ENCODE measurements around the gene LRRC1. TPM values are rescaled to one million over a fixed set of nuclear protein-coding genes. Genes with fewer than 3 reads are reported as not detected.

LRRC1 gene
- total and polyA plus RNA-seq, 2 donors (not counting 3 experiments of a cell fraction or from before 2014, with no cell fraction given): 5.6 to 11.7 TPM

DNA sequence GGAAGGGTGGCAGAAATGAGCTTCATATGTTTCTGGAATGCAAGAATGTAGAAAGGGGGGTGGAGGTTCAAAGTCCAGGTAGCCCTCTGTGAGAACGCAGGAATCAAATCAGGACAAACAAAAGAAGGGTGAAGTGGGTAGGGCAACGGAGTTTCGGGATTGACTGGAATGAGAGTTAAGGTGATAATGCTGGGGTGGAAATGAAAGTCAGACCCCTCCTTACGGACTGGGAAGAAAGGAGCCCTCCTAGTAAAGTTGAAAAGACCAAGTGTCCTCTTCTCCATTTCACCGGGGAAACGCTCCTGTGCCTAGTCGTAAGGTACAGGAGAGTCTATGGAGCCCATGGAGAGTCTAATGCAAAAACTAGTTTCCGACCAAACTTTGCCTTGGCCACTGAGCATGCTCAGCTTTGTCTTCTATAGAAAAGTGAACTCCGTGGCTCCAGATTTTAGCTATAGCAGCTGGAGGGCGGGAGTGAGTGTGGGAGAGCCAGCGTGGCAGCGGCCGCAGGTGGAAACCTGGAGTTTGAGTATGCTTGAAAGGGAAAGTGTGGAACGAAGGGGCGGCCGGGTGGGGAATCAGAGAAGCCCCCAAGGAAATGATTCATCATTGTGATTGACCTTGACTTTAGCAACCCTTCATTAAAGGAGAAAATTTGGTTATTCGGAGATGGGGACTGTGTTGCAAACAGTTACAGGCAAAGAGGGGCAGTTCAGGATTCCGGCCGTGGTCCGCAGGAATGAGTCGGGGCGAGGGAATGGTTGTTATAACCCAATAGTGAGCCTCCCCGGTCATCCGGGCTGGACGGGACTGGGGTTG, 1.3 kb upstream of the LRRC1 start:
- Histone ChIP-seq H3K27me3 (ENCODE audit: control insufficient read depth in 2 of 2, insufficient read depth in 2 of 2, low read length in 2 of 2) (no peaks in the 10 kb centered on the region), H3K9me1 (replicated peaks; ENCODE audit: control insufficient read depth, extremely low read depth, insufficient read depth, low read length) (no peaks in the 10 kb centered on the region), H3K27ac (ENCODE audit: insufficient read depth, low read depth, low read length) (no peak overlapping the region), H3K79me2 (ENCODE audit: control insufficient read depth, insufficient read depth, low read length) (peaks cover 9% of the 10 kb centered on the region), H3K9ac (replicated peaks; ENCODE audit: extremely low read depth, insufficient read depth, low read length) (peak overlapping the region; percentile 65), H3K4me1 (ENCODE audit: control insufficient read depth, extremely low read depth, insufficient read depth, low read length) (peaks cover 22% of the 10 kb centered on the region), H3K4me3 (replicated peaks in 1 of 3; ENCODE audit: insufficient read depth in 1 of 3, low read depth in 1 of 3, low read length in 3 of 3) (peak overlapping the region; percentile 58 to 76 (median 72)), H3K9me3 (replicated peaks; ENCODE audit: control insufficient read depth, insufficient read depth, low read length) (no peaks in the 10 kb centered on the region), H2AFZ (ENCODE audit: low read depth, low read length) (peak overlapping the region; percentile 84), H3K36me3 (ENCODE audit: control insufficient read depth in 2 of 2, extremely low read depth in 1 of 2, insufficient read depth in 2 of 2, low read length in 2 of 2) (no peaks in the 10 kb centered on the region), H4K20me1 (replicated peaks; ENCODE audit: control insufficient read depth, extremely low read depth, insufficient read depth, low read length) (no peaks in the 10 kb centered on the region), H3K4me2 (ENCODE audit: insufficient read depth, low read length) (peak overlapping the region; percentile 44)
- dilution Hi-C loops (cut with MboI; ENCODE audit: extremely low pct_ligation_motif_present, low sequenced_read_pairs): no loop called here
- ChIA-PET CTCF (interaction anchor here (0.6 to 7.5 kb wide), 27 partner anchors 7 to 451 kb away, joined by 3 to 319 read pairs (median 6); no protein-coding TSS in a partner anchor), POLR2A (interaction anchor here (0.8 to 2.2 kb wide), 2 partner anchors 150 to 163 kb away, joined by 3 to 18 read pairs; no protein-coding TSS in a partner anchor)
- no peak for TF ChIP-seq POLR2A (IDR thresholded peaks at IDR 0.05; ENCODE audit: low read depth, low read length)
- DNase-seq (ENCODE audit: low read depth, low spot score): peak; percentile 64
- intact Hi-C loops (cut with micrococcal nuclease): loop anchor here (1.0 to 5.0 kb wide), 7 partner anchors 59 to 249 kb away; partner anchors contain the start of gene GCLC
- no TSS peak for BruUV-seq (replicated peaks)
- FAIRE-seq: no peak

DNA sequence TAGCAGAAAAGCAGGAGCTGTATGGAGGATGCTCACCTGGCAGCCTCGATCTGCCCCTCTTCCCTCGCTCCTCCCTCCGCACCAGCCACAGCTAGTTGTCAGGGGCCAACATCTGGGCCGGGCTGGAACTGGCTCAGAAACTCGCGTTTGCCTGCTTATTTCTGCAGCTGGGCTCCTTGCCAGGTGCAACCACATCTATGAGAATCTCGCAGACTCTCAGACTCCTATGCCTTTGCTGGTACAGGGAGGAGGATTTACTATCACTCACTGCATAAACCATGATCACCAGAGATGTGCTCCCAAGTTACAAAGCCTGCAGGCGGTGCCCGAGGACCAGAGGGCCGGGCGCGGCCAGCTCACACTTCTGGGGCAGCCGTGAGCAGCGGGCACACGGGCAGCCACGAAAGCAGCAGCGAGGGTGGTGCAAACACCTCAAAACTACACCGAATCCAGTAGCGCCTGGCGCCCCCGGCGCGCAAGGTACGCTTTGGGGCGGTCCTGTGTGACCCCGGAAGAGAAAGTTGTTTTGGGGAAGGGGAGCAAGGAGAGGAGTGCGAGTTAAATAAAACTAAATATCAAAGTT, 577 bp upstream of the LRRC1 start:
- peak; percentile 84 for FAIRE-seq
- H4K20me1 ChIP-seq (replicated peaks; ENCODE audit: control insufficient read depth, extremely low read depth, insufficient read depth, low read length): no peaks in the 10 kb centered on the region
- H3K4me3 ChIP-seq (replicated peaks in 1 of 3; ENCODE audit: insufficient read depth in 1 of 3, low read depth in 1 of 3, low read length in 3 of 3): peak overlapping the region; percentile 58 to 76 (median 72)
- peaks cover 11% of the 10 kb centered on the region for H3K79me2 ChIP-seq (ENCODE audit: control insufficient read depth, insufficient read depth, low read length)
- ChIA-PET POLR2A (interaction anchor here (0.8 to 2.2 kb wide), 2 partner anchors 149 to 162 kb away, joined by 3 to 18 read pairs; no protein-coding TSS in a partner anchor), CTCF (interaction anchor here (0.6 to 7.5 kb wide), 32 partner anchors 8 to 451 kb away, joined by 3 to 319 read pairs (median 5); no protein-coding TSS in a partner anchor)
- peak; percentile 85 for DNase-seq (ENCODE audit: low read depth, low spot score)
- H3K36me3 ChIP-seq (ENCODE audit: control insufficient read depth in 2 of 2, extremely low read depth in 1 of 2, insufficient read depth in 2 of 2, low read length in 2 of 2): no peaks in the 10 kb centered on the region
- H3K27ac ChIP-seq (ENCODE audit: insufficient read depth, low read depth, low read length): peak overlapping the region; percentile 43
- peak overlapping the region; percentile 44 for H3K4me2 ChIP-seq (ENCODE audit: insufficient read depth, low read length)
- peak overlapping the region; percentile 84 for H2AFZ ChIP-seq (ENCODE audit: low read depth, low read length)
- intact Hi-C loops (cut with micrococcal nuclease): loop anchor here (1.0 to 5.0 kb wide), 6 partner anchors 60 to 249 kb away; partner anchors contain the start of gene GCLC
- peak overlapping the region; percentile 65 for H3K9ac ChIP-seq (replicated peaks; ENCODE audit: extremely low read depth, insufficient read depth, low read length)
- H3K27me3 ChIP-seq (ENCODE audit: control insufficient read depth in 2 of 2, insufficient read depth in 2 of 2, low read length in 2 of 2): no peaks in the 10 kb centered on the region
- no peaks in the 10 kb centered on the region for H3K9me3 ChIP-seq (replicated peaks; ENCODE audit: control insufficient read depth, insufficient read depth, low read length)
- H3K4me1 ChIP-seq (ENCODE audit: control insufficient read depth, extremely low read depth, insufficient read depth, low read length): peaks cover 25% of the 10 kb centered on the region
- no peak for TF ChIP-seq EZH2 (IDR thresholded peaks at IDR 0.05; ENCODE audit: borderline replicate concordance, low read depth, low read length, severe bottlenecking)
- TF ChIP-seq, protein P1, sequence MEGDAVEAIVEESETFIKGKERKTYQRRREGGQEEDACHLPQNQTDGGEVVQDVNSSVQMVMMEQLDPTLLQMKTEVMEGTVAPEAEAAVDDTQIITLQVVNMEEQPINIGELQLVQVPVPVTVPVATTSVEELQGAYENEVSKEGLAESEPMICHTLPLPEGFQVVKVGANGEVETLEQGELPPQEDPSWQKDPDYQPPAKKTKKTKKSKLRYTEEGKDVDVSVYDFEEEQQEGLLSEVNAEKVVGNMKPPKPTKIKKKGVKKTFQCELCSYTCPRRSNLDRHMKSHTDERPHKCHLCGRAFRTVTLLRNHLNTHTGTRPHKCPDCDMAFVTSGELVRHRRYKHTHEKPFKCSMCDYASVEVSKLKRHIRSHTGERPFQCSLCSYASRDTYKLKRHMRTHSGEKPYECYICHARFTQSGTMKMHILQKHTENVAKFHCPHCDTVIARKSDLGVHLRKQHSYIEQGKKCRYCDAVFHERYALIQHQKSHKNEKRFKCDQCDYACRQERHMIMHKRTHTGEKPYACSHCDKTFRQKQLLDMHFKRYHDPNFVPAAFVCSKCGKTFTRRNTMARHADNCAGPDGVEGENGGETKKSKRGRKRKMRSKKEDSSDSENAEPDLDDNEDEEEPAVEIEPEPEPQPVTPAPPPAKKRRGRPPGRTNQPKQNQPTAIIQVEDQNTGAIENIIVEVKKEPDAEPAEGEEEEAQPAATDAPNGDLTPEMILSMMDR (IDR thresholded peaks at IDR 0.05; ENCODE audit: extremely low read depth in 1 of 2, insufficient read depth in 1 of 2, low read depth in 1 of 2, low read length in 2 of 2): peak; percentile 42 to 52
- no peak for TF ChIP-seq JUN (IDR thresholded peaks at IDR 0.05; ENCODE audit: borderline replicate concordance, insufficient read depth, insufficient read length, low read depth)
- no peak for TF ChIP-seq MYC (IDR thresholded peaks at IDR 0.05; ENCODE audit: low read depth, low read length)
- TSS peak; percentile 65 for BruUV-seq (replicated peaks)
- dilution Hi-C loops (cut with MboI; ENCODE audit: extremely low pct_ligation_motif_present, low sequenced_read_pairs): no loop called here
- H3K9me1 ChIP-seq (replicated peaks; ENCODE audit: control insufficient read depth, extremely low read depth, insufficient read depth, low read length): no peaks in the 10 kb centered on the region
